HG03442 (cell line): ENCODE data around the gene ATP2C2.
"Not testable (repeated sequence)": the region's sequence is repeated elsewhere in the genome, so short reads cannot be mapped to it uniquely, and the experiment has no call there.

Source experiments
- ATAC-seq: cut with Tn5 transposase; IDR thresholded peaks from one replicate; pipeline ENCODE4 v1.9.1; 2021; ENCODE audit warnings: mild to moderate bottlenecking, moderate library complexity; ENCODE audit not compliant: unreplicated experiment

The ATP2C2 gene

DNA sequence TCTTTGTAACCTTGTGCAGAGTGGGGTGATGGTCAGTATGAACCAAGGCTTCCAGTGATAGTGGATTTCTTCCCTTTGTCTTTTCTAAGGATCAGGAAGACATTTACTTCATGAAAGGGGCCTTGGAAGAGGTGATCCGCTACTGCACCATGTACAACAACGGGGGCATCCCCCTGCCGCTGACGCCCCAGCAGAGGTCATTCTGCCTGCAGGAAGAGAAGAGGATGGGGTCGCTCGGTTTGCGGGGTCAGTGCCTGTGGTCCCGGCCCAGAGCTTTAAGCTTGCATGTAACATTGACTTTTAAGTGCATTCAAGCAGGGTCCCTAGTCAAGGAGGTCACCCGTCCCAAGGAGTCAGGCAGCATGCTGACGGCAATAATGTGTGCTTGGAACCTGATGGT, 80.1 kb downstream of the ATP2C2 start:
- ATAC-seq = no peak

DNA sequence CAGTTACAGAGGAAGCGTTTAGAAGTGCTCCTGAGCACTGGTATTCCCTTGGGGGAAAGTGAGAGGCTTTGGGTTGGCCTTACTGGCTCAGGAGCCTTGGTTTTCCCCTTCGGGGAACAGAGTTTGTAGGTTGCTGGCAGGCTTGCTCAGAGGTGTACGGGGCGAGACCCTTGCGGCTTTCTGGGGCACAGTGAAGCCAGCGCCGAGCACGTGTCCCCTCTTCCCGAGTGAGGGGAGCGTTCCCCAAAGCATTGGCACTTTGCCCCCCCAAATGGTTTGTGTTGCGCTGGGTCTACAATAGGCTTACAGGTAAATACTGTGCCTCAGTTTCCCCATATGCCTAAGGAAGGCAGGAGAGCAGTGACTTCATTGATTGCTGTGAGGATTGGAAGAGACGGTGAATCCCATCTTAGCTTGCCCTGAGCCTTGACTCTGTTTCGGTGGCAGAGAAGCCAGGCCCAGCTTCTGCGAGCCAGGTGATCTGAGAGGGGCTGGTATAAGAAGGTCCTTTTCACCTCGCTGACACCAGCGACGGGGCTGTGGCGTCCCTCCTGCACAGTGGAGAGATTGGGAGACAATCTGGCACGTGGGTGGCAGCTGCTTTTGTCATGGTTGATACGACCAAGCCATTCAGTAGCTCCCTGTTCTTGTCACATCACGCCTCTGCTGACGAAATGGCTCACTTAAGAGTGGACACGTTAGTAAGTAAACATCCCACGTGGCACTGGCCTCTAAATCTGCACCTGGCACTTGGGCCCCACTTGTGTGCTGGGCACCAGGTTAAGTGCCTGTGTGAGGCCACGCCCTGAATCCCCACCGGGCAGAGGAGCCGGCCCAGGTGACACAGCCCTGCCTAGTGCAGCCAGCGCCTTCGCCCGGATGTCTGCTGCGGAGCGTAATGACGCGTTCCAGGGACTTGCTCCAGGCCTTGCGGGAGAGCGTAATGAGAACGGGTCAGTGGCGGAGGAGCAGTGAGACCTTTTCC, 81.1 kb downstream of the ATP2C2 start:
- no peak for ATAC-seq

DNA sequence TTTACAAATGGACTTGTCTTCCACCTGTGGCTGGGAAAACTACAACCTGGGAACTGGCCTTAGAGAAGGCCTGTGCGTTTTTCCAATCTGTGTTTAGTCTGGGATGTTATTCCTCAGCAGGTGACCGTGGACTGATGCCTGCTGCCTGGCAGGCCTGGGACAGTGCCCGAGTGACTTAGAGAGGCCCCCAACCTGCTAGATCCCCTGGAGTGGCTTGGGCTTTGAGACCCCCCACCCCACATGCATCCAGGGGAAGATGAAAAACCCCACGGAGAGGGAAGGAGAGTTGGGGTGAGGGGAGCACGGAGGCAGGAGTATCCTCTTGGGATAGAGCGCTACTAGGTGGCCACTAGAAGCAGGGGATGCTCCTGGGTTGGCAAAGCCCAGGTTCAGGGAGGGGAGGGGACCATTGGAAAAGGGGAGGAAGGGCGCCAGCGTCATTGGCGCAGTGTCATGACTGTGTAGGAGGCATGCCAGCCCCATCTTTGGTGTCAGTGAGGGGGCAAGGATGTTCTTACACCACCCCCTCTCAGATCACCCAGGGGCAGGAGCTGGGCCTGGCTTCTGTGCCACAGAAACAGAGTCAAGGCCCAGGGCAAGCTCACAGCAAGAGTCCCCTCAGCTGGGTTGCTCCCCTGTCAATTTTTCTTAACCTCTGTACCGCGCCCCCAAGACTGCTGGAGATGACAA, 82.0 kb downstream of the ATP2C2 start:
- ATAC-seq = no peak

GRCh38 chr16:84451010-84451676, 82.8 kb downstream of the ATP2C2 start:
- ATAC-seq = not testable (repeated sequence)

GRCh38 chr16:84451781-84452180, 83.4 kb downstream of the ATP2C2 start:
- ATAC-seq = no peak

GRCh38 chr16:84453061-84453752, 84.9 kb downstream of the ATP2C2 start:
- no peak for ATAC-seq

DNA sequence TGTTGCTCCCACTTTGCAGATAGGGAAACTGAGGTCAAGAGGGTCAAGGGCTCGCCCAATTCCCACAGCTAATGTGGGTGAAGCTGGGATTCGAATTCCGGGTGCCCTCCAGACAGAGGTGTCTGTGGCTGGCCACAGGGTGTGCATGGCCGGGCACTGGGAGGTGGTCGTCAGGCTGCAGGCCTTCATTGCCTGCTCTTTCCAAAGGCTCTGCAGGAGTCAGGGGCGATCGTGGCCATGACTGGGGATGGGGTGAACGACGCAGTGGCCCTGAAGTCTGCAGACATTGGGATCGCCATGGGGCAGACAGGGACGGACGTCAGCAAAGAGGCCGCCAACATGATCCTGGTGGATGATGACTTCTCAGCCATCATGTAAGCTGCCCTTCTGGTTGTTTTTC, 86.3 kb downstream of the ATP2C2 start:
- ATAC-seq = no peak

DNA sequence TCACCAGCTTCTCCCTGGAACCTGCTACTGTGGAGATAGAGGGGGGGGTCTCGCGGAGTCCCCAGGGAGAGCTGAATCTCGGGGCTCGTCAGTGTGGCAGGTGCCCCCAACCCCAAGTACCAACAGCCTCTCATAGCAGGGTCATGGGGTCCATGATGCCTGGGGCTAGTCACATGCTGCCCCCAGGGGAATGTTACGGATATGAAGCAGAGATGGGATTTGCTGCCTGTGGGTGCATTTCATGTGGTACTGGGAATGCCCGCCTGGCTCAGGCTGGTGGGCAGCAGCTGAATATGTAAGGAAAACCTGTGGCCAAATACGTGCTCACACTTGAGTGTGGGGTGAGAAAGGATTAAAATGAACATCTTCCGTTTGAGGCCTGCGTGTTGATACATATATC, 86.7 kb downstream of the ATP2C2 start:
- ATAC-seq = no peak

- no peak for ATAC-seq
Measured at GRCh38 chr16:84458606-84459532, 90.5 kb downstream of the ATP2C2 start.

DNA sequence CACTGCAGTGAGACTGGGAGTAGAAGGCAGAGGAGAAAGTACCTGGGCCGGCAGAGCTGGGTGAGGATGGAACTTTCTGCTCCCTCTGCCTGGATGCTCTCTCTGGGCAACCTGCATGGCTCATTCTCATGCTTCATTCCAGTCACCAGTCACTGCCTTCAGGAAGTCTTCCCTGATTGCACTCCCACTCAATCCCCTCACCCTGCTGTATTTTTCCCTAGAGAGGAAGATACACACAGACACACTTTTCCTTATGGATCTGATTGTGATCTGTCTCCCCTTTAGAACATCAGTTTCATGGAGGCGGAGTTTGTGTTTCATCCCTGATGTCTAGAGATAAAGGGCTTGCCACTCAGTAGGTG, 91.2 kb downstream of the ATP2C2 start:
- ATAC-seq = no peak

- ATAC-seq = no peak
Measured at GRCh38 chr16:84459941-84460405, 91.6 kb downstream of the ATP2C2 start.

DNA sequence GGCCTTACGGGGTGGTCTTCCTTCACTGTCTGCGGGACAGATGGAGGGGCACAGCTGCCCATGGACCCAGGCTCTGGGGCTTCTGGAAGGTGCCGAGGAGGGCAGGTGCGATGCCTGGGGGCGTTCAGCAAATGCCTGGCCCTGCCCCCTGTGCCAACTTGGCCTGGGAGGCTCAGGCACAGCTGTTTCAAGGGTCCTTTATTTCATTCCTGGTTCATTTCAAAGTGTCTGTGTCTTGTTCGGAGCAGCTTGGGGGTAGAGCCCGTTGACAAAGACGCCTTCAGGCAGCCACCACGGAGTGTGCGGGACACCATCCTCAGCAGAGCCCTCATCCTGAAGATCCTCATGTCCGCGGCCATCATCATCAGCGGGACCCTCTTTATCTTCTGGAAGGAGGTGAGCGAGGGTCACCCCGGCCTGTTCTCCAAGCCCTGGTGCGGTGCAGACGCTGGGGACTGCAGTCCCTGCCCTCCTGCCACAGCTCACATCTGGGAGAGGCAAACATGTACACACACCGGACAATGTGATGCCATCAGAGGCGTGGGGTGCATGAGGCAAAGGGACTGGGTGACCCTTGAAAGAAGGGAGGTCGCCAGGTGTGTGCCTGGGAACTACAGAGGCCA, 92.2 kb downstream of the ATP2C2 start:
- no peak for ATAC-seq

GRCh38 chr16:84461029-84461412, 92.7 kb downstream of the ATP2C2 start:
- ATAC-seq = no peak

GRCh38 chr16:84461413-84462295, 93.3 kb downstream of the ATP2C2 start:
- no peak for ATAC-seq

DNA sequence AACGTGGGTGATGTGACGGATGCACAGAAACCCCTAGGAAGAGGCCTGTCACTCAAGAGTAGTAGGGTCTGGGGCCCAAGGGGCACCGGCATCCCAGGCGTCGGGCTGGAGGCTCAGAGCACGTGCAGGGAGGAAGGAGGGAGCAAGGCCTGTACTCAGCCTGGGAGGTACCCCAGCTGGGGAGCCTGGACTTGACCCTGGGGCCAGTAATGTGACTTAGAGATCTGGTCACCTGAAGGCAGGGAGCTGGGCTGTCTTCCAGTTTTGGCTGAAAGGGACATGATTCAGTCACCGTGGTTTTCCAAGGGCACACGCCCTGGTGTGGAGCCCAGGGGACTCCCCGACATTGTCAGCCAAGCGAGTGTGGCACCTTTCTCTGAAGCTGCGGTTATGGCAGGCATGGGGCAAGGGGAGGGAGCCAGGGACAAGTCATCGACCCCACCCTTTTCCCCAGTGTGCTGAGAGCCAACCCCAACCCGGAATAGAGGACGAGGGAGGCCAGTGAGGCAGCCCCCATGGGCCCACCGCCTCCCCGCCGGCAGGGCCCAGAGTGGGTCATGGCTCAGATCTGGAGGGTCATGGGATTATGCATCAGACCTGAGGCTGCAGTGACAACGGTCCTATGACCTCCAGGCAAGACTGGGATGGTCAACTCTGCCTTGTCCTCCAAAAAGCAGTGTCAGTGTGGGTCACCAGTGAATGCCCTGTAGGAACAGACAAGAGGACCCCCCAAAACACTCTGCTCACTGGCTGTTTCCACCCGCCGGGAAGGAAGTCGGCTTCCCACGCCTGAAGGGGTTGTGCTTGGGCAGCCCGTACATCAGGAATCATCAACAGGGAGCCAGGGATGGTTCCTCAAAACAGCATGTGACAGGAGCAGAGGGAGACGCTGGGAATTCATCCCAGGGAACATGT, 94.2 kb downstream of the ATP2C2 start:
- no peak for ATAC-seq

DNA sequence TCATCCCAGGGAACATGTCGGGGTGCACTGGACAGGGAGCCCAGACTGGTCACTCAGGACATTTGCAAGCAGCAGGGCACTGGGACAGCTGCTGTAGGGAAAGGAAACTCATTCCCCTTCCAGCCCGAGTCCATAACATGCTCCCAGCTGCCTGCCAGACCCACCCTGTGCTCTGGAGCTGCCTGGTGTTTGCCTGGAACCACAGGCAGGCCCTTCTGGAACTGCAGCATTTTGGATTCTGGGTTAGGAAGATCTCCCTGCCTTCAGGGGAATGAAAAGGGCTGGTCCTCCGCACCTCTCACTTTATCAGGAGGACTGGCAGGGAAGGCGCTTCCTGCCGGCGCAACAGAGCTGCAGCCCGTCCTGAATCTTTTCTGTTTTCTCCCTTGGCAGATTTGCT, 94.9 kb downstream of the ATP2C2 start:
- no peak for ATAC-seq

- no peak for ATAC-seq
Measured at GRCh38 chr16:84464116-84464515, 95.8 kb downstream of the ATP2C2 start.
